Sigmoid colon (tissue), 7 donors: ENCODE measurements around the gene ARPC5. TPM values are rescaled to one million over a fixed set of nuclear protein-coding genes. Genes with fewer than 3 reads are reported as not detected.
A peak's percentile ranks its signal among the peaks of the same experiment; 100 is the strongest.

Experiments
- DNase-seq: peaks from one replicate; pipeline ENCODE4 v3.0.0-alpha.2; 2019
- H3K27ac ChIP-seq, 4 donors: fragments of 200-600 bp; sonication (generic); one replicate each; pipeline ENCODE4 v1.5.1; 2016 to 2019; ENCODE audit warnings: mild to moderate bottlenecking in 1 of 4
- H3K27me3 ChIP-seq, 3 donors: fragments of 200-600 bp; sonication (generic); one replicate each; pipeline ENCODE4 v1.5.1; 2019; ENCODE audit warnings: mild to moderate bottlenecking in 1 of 3
- H3K36me3 ChIP-seq, 4 donors: fragments of 200-600 bp; sonication (generic); one replicate each; pipeline ENCODE4 v1.5.1; 2016 to 2019
- H3K4me1 ChIP-seq, 4 donors: fragments of 200-600 bp; sonication (generic); one replicate each; pipeline ENCODE4 v1.5.1; 2017 to 2019
- H3K4me3 ChIP-seq, 4 donors: fragments of 200-600 bp; sonication (generic); one replicate each; pipeline ENCODE4 v1.5.1; 2017 to 2019; ENCODE audit warnings: mild to moderate bottlenecking in 2 of 4, moderate library complexity in 1 of 4
- H3K9me3 ChIP-seq, 4 donors: fragments of 200-600 bp in 3 of 4; sonication (generic) in 3 of 4; one replicate each; pipeline versions ENCODE4 v1.5.1 to v1.6.1; 2013 to 2019
- EP300 ChIP-seq, 4 donors: sonication (generic); formaldehyde crosslinking; IDR thresholded peaks; one replicate each; pipeline ENCODE4 v1.6.1; 2017; ENCODE audit warnings: antibody characterized with exemption in 4 of 4
- POLR2A ChIP-seq, 2 donors: fragments of 450-650 bp; IDR thresholded peaks; one replicate each; pipeline ENCODE4 v1.6.1; 2016; ENCODE audit warnings: antibody characterized with exemption in 2 of 2, mild to moderate bottlenecking in 2 of 2, moderate library complexity in 2 of 2
- POLR2AphosphoS5 ChIP-seq, 4 donors: sonication (generic); formaldehyde crosslinking; IDR thresholded peaks; one replicate each; pipeline ENCODE4 v1.6.1; 2017; ENCODE audit warnings: antibody characterized with exemption in 4 of 4
- WGBS, 2 donors: extraction: QIAGEN DNeasy Blood & Tissue Kit; methylation state at CpG; one replicate each; pipeline ENCODE4 v1.1.7; 2013; 5-methylcytosine and 5-hydroxymethylcytosine counted together
- intact Hi-C: fragments of 100-400 bp; cut with DNase I; formaldehyde crosslinking; loops from one replicate; pipeline ENCODE4 v1.15.1; 2023
- polyA plus RNA-seq, 3 donors: library from polyadenylated mRNA; stranded (reverse); fragments of 200-250 nt; gene quantifications; one replicate each; pipeline ENCODE4 v1.2.3, GENCODE V29; 2013
- total RNA-seq, 4 donors: library from RNA; depleted of rRNA; stranded (reverse); fragments of >200 nt; gene quantifications; one replicate each; pipeline ENCODE4 v1.1.0, GENCODE V29; 2016
- TF ChIP-seq, protein P1 (sequence below), 4 experiments: fragments of 450-650 bp in 3 of 4; fragments of 200-600 bp in 1 of 4; IDR thresholded peaks; one replicate each; pipeline ENCODE4 v1.5.1; 2016 to 2019; ENCODE audit warnings: antibody characterized with exemption in 4 of 4, mild to moderate bottlenecking in 3 of 4, moderate library complexity in 2 of 4
- donor health status: healthy with polysubstance abuse.
- donor health status: Bipolar disorder and iron deficiency.
- donor health status: healthy.

ARPC5 gene
- total and polyA plus RNA-seq, 7 donors = 57.3 to 278 (median 95.6) TPM

DNA sequence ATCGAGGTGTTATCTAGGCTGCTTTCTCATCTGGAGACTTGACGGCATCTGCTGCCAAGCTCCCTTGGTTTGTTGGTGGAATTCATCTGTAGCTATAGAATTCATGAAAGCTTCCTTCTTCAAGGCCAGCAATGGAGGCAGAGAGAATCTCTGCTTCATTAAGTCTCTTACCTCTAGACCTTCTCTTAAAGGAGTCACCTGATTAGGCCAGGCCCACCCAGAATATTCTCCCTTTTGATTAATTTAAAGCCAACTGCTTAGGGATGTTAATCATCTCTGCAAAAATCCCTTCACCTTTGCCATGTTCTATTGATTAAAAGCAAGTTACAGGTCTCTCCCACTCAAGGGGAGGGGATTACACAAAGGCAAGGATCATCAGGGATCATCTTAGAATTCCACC is 40.0 kb downstream of the ARPC5 start:
- H3K4me3 ChIP-seq = no peak overlapping the region
- TF ChIP-seq POLR2A (IDR thresholded peaks at IDR 0.05) (no peak), POLR2AphosphoS5 (IDR thresholded peaks at IDR 0.05) (no peak), EP300 (IDR thresholded peaks at IDR 0.05) (no peak)
- TF ChIP-seq, protein P1, sequence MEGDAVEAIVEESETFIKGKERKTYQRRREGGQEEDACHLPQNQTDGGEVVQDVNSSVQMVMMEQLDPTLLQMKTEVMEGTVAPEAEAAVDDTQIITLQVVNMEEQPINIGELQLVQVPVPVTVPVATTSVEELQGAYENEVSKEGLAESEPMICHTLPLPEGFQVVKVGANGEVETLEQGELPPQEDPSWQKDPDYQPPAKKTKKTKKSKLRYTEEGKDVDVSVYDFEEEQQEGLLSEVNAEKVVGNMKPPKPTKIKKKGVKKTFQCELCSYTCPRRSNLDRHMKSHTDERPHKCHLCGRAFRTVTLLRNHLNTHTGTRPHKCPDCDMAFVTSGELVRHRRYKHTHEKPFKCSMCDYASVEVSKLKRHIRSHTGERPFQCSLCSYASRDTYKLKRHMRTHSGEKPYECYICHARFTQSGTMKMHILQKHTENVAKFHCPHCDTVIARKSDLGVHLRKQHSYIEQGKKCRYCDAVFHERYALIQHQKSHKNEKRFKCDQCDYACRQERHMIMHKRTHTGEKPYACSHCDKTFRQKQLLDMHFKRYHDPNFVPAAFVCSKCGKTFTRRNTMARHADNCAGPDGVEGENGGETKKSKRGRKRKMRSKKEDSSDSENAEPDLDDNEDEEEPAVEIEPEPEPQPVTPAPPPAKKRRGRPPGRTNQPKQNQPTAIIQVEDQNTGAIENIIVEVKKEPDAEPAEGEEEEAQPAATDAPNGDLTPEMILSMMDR (IDR thresholded peaks at IDR 0.05) = no peak
- H3K27ac ChIP-seq = no peak overlapping the region
- no peak for DNase-seq
- intact Hi-C loops = no loop called here
- WGBS, 2 donors = 96 to 98% methylated on average over 2 of the region's 2 CpGs
- no peaks in the 10 kb centered on the region for H3K27me3 ChIP-seq
- no peaks in the 10 kb centered on the region for H3K36me3 ChIP-seq
- H3K4me1 ChIP-seq = peaks cover 0 to 37% (median 28%) of the 10 kb centered on the region in 4 donors
- no peaks in the 10 kb centered on the region for H3K9me3 ChIP-seq

DNA sequence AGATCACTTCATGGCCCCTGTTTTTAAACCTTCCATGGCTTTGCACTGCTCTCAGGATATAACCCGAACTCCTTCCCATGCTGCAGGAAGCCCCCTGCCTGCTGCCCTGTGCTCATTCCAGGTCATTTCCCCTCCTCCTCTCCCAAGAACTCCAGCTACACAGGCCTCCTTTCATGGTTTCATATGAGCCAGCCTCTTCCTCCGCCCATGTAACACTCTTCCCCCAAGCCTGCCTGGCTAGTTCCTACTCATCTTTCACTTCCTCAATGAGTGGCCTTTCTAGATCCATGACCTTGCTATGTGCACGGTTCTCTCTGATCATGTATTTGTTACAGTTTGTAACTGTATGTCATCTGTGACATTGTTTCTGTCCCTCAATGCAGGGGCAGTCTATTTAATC is 42.2 kb downstream of the ARPC5 start:
- no peak for DNase-seq
- peak overlapping the region in 2 of 4 donors; percentile 3 to 5 for H3K27ac ChIP-seq
- no peak overlapping the region for H3K4me3 ChIP-seq
- WGBS, 2 donors = 55 to 79% methylated on average over 3 of the region's 3 CpGs
- H3K27me3 ChIP-seq = no peaks in the 10 kb centered on the region
- H3K4me1 ChIP-seq = peaks cover 0 to 16% (median 12%) of the 10 kb centered on the region in 4 donors
- no peaks in the 10 kb centered on the region for H3K9me3 ChIP-seq
- intact Hi-C loops = no loop called here
- H3K36me3 ChIP-seq = no peaks in the 10 kb centered on the region
- TF ChIP-seq, protein P1 (IDR thresholded peaks at IDR 0.05) = no peak
- TF ChIP-seq EP300 (IDR thresholded peaks at IDR 0.05) (no peak), POLR2AphosphoS5 (IDR thresholded peaks at IDR 0.05) (no peak), POLR2A (IDR thresholded peaks at IDR 0.05) (no peak)

DNA sequence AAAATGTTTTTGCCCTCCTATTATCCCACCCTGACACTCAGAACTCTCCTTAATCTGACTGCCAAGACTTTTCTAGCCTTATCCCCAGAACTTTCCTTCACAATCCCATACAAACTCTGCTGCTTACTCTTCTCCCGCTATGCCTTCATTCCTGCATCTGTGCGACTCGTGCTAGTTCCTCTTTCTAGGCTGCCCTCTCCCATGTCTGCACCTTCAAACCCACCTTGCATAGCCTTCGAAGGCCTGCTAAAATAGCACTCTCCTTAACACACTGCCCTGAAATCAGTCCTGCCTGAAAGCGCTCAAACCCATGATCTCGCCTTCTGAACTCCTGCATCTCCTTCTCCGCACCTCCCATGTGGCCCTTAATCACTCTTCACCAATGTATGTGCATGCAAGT is 42.9 kb downstream of the ARPC5 start:
- 83 to 94% methylated on average over 7 of the region's 7 CpGs for WGBS, 2 donors
- Histone ChIP-seq H3K9me3 (no peaks in the 10 kb centered on the region), H3K4me3 (no peak overlapping the region), H3K27me3 (no peaks in the 10 kb centered on the region), H3K4me1 (peaks cover 0 to 10% (median 7%) of the 10 kb centered on the region in 4 donors), H3K27ac (peak overlapping the region in 1 of 4 donors; percentile 3), H3K36me3 (no peaks in the 10 kb centered on the region)
- TF ChIP-seq POLR2A (IDR thresholded peaks at IDR 0.05) (no peak), EP300 (IDR thresholded peaks at IDR 0.05) (no peak), POLR2AphosphoS5 (IDR thresholded peaks at IDR 0.05) (no peak)
- TF ChIP-seq, protein P1 (IDR thresholded peaks at IDR 0.05) = no peak
- intact Hi-C loops = no loop called here
- no peak for DNase-seq

DNA sequence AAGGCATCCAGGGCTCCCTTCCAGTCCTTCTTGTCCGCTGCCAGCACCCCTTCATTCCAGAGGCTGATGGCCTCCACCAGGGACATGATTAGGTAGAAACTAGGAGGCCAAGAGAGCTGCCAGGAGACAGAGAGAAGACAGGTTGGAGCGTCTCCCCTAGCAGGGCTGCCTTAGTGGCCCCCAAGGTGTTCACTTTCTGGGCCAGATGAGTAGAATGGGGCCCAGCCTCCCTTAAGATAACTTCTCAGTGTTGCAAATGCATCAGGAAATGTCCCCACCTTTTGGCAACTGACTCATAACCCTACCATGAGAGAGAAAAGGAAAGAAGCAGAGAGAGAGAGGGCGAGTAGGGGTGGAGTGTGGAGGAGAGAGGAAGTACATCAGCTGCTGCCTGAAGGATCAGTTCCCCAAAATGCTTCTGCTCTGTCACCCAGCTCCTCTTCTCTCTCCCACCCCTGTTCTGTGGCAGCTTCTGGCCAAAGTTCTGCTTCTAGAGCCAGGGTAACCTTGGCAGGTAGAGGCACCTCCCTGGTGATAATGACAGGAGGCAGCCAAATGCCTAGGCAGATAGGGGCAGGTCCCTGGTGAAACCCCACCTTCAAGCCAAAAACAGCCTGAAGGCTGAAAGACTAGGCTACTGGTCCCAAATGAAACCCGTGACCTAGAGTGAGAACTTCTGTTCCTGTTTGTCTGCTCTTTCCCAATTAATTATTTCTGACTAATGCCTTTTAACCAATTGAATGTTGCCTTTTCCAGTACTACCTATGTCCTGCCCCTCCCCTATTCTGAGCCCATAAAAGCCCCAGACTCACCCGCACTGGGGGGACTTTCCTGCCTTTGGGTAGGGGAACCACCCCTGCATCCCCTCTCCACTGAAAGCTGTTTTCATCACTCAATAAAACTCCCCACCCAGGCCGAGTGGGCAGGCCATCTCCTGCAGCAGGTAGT is 45.1 kb downstream of the ARPC5 start, which contains the start of gene NCF2:
NCF2 (minus strand) TSS at position 216 of the 948 bp plus-strand sequence; CDS start at position 86, 130 bp downstream.
- peak within 1 kb of the TSS in 2 of 4 donors; percentile 9 to 29 for H3K4me3 ChIP-seq
- no peak for DNase-seq
- WGBS, 2 donors = 65 to 82% methylated on average over 6 of the region's 6 CpGs
- peaks cover 0 to 1% (median under 1%) of the 10 kb centered on the region in 4 donors for H3K4me1 ChIP-seq
- no peaks in the 10 kb centered on the region for H3K36me3 ChIP-seq
- intact Hi-C loops = no loop called here
- H3K9me3 ChIP-seq = no peaks in the 10 kb centered on the region
- TF ChIP-seq POLR2AphosphoS5 (IDR thresholded peaks at IDR 0.05) (peak in 2 of 4 donors; percentile 13 to 25), POLR2A (IDR thresholded peaks at IDR 0.05) (no peak), EP300 (IDR thresholded peaks at IDR 0.05) (no peak)
- TF ChIP-seq, protein P1 (IDR thresholded peaks at IDR 0.05) = no peak
- no peaks in the 10 kb centered on the region for H3K27me3 ChIP-seq
- H3K27ac ChIP-seq = peak within 1 kb of the TSS; percentile 11 to 56 (median 44)
